ENCODE results near the gene PDE8A.
A peak's percentile ranks its signal among the peaks of the same experiment; 100 is the strongest.

PDE8A gene

DNA sequence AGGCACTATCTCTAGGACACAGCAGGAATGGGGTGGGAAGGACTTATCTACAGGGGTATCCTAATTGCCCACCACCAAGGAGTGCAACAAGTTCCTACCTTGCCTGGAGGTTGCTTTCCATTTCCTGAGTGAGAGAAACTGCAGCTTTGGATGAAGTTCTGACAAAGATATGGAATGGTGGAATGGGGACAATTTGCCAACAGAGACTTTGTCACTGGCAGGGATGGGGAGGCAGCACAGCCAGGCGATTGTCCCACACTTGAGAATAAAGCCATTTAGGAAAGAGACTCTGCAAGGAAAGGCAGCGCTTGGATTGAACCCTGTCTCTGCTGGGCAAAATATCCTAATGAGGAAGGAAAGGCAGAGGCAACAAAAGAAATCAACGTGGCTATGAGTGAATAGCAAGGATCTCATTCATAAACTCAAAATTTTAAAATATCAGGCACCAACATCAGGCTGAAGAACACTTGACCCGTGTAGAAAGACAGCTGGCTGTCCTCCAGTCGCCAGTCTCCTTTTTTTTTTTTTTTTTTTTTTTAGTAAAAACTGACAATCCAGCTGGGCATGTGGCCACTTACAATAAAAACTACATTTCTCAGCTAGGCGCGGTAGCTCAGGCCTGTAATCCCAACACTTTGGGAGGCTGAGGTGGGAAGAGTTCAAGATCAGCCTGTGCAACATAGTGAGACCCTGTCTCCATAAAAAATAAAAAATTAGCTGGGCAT is 31.6 kb upstream of the PDE8A start:
- Histone ChIP-seq H3K36me3 (ENCODE audit: insufficient read depth, low read length) (no peaks in the 10 kb centered on the region), H3K27me3 (ENCODE audit: control insufficient read depth in 1 of 2, insufficient read depth in 2 of 2, low read length in 2 of 2) (no peaks in the 10 kb centered on the region), H3K27ac (ENCODE audit: low read depth, low read length) (no peak overlapping the region), H3K4me1 (ENCODE audit: insufficient read depth, low read length) (no peaks in the 10 kb centered on the region), H3K4me3 (ENCODE audit: low read depth in 1 of 2, low read length in 2 of 2) (no peak overlapping the region), H3K9me3 (ENCODE audit: low read length) (no peaks in the 10 kb centered on the region), H3K9ac (ENCODE audit: low read length) (no peak overlapping the region)

DNA sequence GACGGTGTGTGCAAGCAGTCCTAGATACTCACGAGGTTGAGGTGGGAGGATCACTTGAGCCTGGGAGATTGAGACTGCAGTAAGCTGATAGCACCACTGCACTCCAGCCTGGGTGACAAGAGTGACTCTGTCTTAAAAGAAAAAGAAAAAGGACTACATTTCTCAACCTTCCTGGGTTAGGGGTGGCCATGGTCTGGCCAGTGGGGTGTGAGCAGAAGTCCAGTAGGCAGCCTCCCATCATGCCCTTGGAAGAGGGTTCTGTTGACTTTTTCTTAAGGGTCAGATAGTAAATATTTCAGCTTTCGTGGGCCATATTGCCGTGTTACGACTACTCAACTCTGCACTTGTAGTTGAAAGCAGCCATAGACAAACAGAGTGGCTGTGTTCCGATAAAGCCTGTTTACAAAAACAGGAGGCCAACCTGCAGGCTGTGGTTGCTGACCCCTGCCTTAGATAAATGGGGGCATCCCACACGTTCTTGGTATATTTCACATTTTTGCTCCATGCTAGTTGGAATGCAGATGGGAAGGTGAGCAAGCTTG is 31.0 kb upstream of the PDE8A start:
- H3K36me3 ChIP-seq (ENCODE audit: insufficient read depth, low read length): no peaks in the 10 kb centered on the region
- no peak overlapping the region for H3K27ac ChIP-seq (ENCODE audit: low read depth, low read length)
- H3K9ac ChIP-seq (ENCODE audit: low read length): no peak overlapping the region
- no peak overlapping the region for H3K4me3 ChIP-seq (ENCODE audit: low read depth in 1 of 2, low read length in 2 of 2)
- H3K4me1 ChIP-seq (ENCODE audit: insufficient read depth, low read length): no peaks in the 10 kb centered on the region
- H3K9me3 ChIP-seq (ENCODE audit: low read length): no peaks in the 10 kb centered on the region
- no peaks in the 10 kb centered on the region for H3K27me3 ChIP-seq (ENCODE audit: control insufficient read depth in 1 of 2, insufficient read depth in 2 of 2, low read length in 2 of 2)

DNA sequence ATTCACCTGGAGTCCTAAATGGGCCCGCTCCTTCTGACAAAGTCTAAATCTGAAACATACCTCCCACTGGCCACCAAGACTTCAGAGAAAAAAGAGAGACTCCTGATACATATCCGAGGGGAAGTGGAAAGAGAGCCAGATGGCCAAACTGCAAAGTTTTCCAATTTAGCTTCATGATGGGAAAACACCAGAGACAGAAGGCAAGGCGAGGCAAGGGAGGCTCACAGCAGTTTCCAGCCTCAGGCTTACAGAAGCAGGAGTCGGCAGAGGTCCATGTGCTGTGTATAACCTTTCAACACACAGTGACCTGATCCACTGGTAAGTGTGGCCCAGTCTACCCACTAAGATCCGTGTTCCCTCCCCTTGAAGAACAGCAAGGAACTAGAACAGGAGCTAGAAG is 29.9 kb upstream of the PDE8A start:
- Histone ChIP-seq H3K9me3 (ENCODE audit: low read length) (no peaks in the 10 kb centered on the region), H3K4me1 (ENCODE audit: insufficient read depth, low read length) (no peaks in the 10 kb centered on the region), H3K36me3 (ENCODE audit: insufficient read depth, low read length) (no peaks in the 10 kb centered on the region), H3K27me3 (ENCODE audit: control insufficient read depth in 1 of 2, insufficient read depth in 2 of 2, low read length in 2 of 2) (no peaks in the 10 kb centered on the region), H3K9ac (ENCODE audit: low read length) (no peak overlapping the region), H3K4me3 (ENCODE audit: low read depth in 1 of 2, low read length in 2 of 2) (no peak overlapping the region), H3K27ac (ENCODE audit: low read depth, low read length) (no peak overlapping the region)

DNA sequence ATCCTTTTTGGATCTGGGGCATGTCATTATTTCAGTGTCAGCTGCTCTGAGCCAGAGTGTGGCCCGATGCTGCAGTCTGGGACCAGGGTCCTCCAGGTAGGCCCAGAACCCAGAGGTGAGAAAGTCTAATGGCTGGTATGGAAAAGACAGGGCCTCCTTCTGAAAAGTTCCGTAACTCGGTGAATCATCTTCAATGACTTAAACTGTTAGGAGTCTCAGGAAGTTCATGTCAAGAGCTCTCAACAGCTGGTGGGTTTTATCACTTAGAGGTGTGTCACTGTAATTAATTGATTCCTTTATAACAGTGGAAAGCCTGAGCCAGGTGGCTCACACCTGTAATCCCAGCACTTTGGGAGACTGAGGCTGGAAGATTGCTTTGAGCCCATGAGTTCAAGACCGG is 28.5 kb upstream of the PDE8A start:
- no peaks in the 10 kb centered on the region for H3K4me1 ChIP-seq (ENCODE audit: insufficient read depth, low read length)

DNA sequence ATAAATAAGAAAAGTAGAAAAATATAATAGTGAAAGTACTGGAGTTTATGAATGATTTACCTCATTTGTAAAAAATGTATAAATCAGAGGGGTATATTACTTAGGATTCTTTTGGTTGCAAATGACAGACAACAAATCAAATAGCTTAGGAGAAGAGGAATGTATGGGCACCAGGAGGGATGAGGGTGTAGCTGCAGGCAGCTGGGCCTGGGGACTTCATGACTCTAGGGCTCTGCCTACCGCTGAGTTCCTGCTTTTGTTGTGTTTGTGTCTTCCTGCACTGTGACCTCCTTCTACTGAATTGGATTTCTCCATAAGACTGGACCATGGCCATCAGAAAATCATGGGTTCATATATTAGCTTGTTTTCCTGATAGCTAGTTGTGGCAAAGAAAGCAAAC is 27.9 kb upstream of the PDE8A start:
- Histone ChIP-seq H3K9me3 (ENCODE audit: low read length) (no peaks in the 10 kb centered on the region), H3K27ac (ENCODE audit: low read depth, low read length) (no peak overlapping the region), H3K9ac (ENCODE audit: low read length) (no peak overlapping the region), H3K27me3 (ENCODE audit: control insufficient read depth in 1 of 2, insufficient read depth in 2 of 2, low read length in 2 of 2) (no peaks in the 10 kb centered on the region), H3K4me3 (ENCODE audit: low read depth in 1 of 2, low read length in 2 of 2) (no peak overlapping the region), H3K36me3 (ENCODE audit: insufficient read depth, low read length) (no peaks in the 10 kb centered on the region), H3K4me1 (ENCODE audit: insufficient read depth, low read length) (no peaks in the 10 kb centered on the region)

More for the DNA sequence above, 28.5 kb upstream of the PDE8A start:
- Histone ChIP-seq H3K36me3 (ENCODE audit: insufficient read depth, low read length) (no peaks in the 10 kb centered on the region), H3K4me3 (ENCODE audit: low read depth in 1 of 2, low read length in 2 of 2) (no peak overlapping the region), H3K27me3 (ENCODE audit: control insufficient read depth in 1 of 2, insufficient read depth in 2 of 2, low read length in 2 of 2) (no peaks in the 10 kb centered on the region), H3K27ac (ENCODE audit: low read depth, low read length) (no peak overlapping the region), H3K9ac (ENCODE audit: low read length) (no peak overlapping the region), H3K9me3 (ENCODE audit: low read length) (no peaks in the 10 kb centered on the region)

DNA sequence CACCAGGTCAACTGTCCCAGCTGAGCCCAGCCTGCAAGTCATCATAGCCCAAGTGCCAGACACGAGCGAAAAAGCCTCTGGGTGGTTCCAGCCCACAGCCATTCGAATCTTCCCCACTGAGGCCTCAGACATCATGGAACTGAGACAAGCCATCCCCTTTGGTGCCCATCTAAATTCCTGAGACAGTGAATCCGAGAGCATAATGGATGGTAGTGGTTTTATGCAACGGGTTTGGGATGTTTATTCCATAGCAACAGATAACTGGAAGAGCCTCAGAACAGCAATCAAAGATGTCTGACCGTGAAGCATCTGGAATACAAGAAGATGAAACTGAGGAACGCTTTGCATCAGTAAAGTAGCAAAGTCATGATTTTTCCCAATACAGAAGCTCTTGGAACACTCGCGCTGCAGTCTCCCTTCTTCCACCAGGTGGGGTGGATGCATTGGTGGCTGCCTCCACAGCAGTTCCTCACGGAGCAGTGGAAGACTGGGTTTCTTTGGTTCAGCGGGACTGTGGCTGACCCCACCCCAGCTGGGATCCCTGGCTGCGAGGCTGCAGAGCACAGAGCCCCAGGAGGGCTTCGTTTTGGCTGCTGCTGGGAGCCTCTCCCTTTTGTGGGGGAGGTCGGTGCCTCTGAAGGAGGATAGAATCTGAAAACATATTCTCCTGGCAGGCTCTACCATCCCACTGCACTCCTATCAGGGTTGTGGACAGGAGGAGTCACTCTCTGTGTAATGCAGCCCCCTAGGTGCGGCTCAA is 26.4 kb upstream of the PDE8A start:
- Histone ChIP-seq H3K36me3 (ENCODE audit: insufficient read depth, low read length) (no peaks in the 10 kb centered on the region), H3K9me3 (ENCODE audit: low read length) (no peaks in the 10 kb centered on the region), H3K4me3 (ENCODE audit: low read depth in 1 of 2, low read length in 2 of 2) (peak overlapping the region; percentile 10 to 12), H3K9ac (ENCODE audit: low read length) (no peak overlapping the region), H3K27me3 (ENCODE audit: control insufficient read depth in 1 of 2, insufficient read depth in 2 of 2, low read length in 2 of 2) (no peaks in the 10 kb centered on the region), H3K4me1 (ENCODE audit: insufficient read depth, low read length) (no peaks in the 10 kb centered on the region), H3K27ac (ENCODE audit: low read depth, low read length) (no peak overlapping the region)

DNA sequence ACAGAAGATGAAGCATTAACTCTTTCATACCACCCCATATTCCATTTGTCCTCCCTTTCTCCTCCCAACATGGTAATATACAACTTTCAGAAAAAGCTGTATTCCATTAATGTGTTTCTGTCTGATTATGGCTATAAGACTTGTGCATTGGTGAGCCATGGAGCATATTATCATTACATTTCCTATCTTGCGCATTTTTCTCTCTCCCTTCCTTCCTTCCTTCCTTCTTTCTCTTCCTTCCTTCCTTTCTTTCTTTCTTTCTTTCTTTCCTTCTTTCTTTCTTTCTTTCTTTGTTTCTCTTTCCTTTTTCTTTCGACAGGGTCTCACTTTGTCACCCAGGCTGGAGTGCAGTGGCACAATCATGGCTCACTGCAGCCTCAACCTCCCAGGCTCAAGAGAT is 25.5 kb upstream of the PDE8A start:
- Histone ChIP-seq H3K9me3 (ENCODE audit: low read length) (no peaks in the 10 kb centered on the region), H3K4me1 (ENCODE audit: insufficient read depth, low read length) (no peaks in the 10 kb centered on the region), H3K9ac (ENCODE audit: low read length) (no peak overlapping the region), H3K27ac (ENCODE audit: low read depth, low read length) (no peak overlapping the region), H3K36me3 (ENCODE audit: insufficient read depth, low read length) (no peaks in the 10 kb centered on the region), H3K4me3 (ENCODE audit: low read depth in 1 of 2, low read length in 2 of 2) (no peak overlapping the region), H3K27me3 (ENCODE audit: control insufficient read depth in 1 of 2, insufficient read depth in 2 of 2, low read length in 2 of 2) (no peaks in the 10 kb centered on the region)

DNA sequence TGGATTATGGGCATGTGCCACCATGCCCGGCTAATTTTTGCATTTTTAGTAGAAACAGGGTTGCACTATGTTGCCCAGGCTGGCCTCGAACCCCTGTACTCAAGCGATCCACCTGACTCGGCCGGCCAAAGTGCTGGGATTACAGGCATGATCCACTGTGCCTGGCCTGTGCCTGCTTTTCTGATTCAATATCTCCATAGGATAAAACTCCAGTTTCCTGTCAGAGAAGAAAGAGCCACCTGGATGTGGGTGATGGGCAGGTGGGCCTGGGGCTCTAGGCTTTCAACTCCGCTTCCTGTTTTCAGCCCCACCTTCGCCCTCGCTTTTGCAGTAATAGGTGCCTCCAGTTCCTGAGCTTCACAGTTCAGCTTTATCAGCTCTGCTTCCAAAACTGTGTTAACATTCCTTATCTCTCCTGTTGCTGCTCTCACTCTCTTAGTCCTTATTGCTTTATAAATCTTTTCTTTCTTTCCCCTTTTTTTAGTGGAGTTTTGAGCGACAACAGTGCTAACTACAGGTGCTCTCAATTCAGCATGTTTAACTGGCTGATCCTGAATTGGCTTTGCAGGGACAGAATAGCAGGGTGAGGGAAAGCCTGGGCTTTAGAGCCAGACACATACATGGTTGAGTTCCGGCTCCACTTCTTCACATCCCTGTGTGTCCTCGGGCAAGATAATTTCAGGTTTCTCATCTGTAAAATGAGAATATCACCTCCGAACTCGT is 21.1 kb upstream of the PDE8A start:
- Histone ChIP-seq H3K27me3 (ENCODE audit: control insufficient read depth in 1 of 2, insufficient read depth in 2 of 2, low read length in 2 of 2) (no peaks in the 10 kb centered on the region), H3K9ac (ENCODE audit: low read length) (no peak overlapping the region), H3K4me1 (ENCODE audit: insufficient read depth, low read length) (no peaks in the 10 kb centered on the region), H3K4me3 (ENCODE audit: low read depth in 1 of 2, low read length in 2 of 2) (no peak overlapping the region), H3K36me3 (ENCODE audit: insufficient read depth, low read length) (no peaks in the 10 kb centered on the region), H3K27ac (ENCODE audit: low read depth, low read length) (no peak overlapping the region), H3K9me3 (ENCODE audit: low read length) (no peaks in the 10 kb centered on the region)

DNA sequence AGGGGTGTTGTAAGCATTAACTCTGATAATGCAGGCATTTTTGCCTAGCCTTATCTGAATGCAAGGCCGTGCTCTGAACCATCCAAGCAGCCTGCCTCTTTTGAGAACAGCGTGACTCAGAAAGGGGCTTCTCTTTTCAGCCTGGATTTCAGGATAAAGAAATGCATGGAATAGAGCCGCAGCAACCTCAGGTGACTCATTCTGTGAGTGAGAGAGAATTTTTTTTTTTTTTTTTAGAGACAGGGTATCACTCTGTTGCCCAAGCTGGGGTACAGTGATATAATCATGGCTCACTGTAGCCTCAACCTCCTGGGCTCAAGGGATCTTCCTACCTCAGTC is 20.6 kb upstream of the PDE8A start:
- Histone ChIP-seq H3K9me3 (ENCODE audit: low read length) (no peaks in the 10 kb centered on the region), H3K27me3 (ENCODE audit: control insufficient read depth in 1 of 2, insufficient read depth in 2 of 2, low read length in 2 of 2) (no peaks in the 10 kb centered on the region), H3K4me3 (ENCODE audit: low read depth in 1 of 2, low read length in 2 of 2) (no peak overlapping the region), H3K9ac (ENCODE audit: low read length) (no peak overlapping the region), H3K36me3 (ENCODE audit: insufficient read depth, low read length) (no peaks in the 10 kb centered on the region), H3K4me1 (ENCODE audit: insufficient read depth, low read length) (no peaks in the 10 kb centered on the region), H3K27ac (ENCODE audit: low read depth, low read length) (no peak overlapping the region)

DNA sequence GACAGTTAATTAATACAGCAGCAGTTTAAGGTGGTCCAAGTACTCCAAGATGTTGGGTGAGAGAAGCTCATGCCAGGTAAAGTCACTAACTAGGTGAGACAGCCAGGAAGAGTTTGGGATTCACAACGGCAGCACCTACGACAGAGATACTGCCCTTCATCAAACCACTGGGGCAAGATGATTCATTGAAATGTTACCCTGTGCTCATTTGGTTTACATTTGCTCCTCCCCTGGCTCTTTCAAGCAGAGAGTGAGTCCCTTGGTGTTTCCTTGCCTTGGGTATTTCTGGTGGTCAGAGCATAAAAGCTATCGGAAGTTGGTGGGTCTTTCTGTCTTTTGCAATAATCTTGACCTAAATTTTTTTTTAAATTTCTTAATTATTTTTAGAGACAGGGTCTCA is 19.9 kb upstream of the PDE8A start:
- H3K4me1 ChIP-seq (ENCODE audit: insufficient read depth, low read length): no peaks in the 10 kb centered on the region
- no peak overlapping the region for H3K27ac ChIP-seq (ENCODE audit: low read depth, low read length)

DNA sequence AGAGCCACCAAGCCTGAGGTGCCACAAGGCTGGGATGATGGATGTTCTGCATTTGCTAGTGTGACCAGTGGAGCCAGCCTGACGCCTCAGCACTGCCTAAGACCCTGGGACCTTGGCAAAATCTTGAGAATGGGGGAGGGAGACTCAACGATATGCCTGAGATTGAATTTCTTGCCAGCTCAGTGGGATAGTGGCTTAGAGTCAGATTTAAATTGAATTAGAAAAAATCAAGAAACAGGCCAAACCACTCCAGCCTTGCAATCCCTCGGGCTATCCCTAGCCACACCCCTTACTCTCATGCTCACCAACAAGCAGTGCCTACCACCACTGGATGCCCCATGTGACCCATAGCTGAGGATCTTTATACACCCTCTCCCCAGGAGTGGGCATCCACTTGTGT is 18.7 kb upstream of the PDE8A start:
- Histone ChIP-seq H3K9me3 (ENCODE audit: low read length) (no peaks in the 10 kb centered on the region), H3K27ac (ENCODE audit: low read depth, low read length) (no peak overlapping the region), H3K4me1 (ENCODE audit: insufficient read depth, low read length) (no peaks in the 10 kb centered on the region), H3K4me3 (ENCODE audit: low read depth in 1 of 2, low read length in 2 of 2) (no peak overlapping the region), H3K36me3 (ENCODE audit: insufficient read depth, low read length) (no peaks in the 10 kb centered on the region), H3K9ac (ENCODE audit: low read length) (no peak overlapping the region), H3K27me3 (ENCODE audit: control insufficient read depth in 1 of 2, insufficient read depth in 2 of 2, low read length in 2 of 2) (no peaks in the 10 kb centered on the region)

More for the DNA sequence above, 19.9 kb upstream of the PDE8A start:
- Histone ChIP-seq H3K9me3 (ENCODE audit: low read length) (no peaks in the 10 kb centered on the region), H3K9ac (ENCODE audit: low read length) (no peak overlapping the region), H3K36me3 (ENCODE audit: insufficient read depth, low read length) (no peaks in the 10 kb centered on the region), H3K27me3 (ENCODE audit: control insufficient read depth in 1 of 2, insufficient read depth in 2 of 2, low read length in 2 of 2) (no peaks in the 10 kb centered on the region), H3K4me3 (ENCODE audit: low read depth in 1 of 2, low read length in 2 of 2) (no peak overlapping the region)
